Left ventricle myocardium inferior (tissue), 1 donor: ENCODE data around the gene TMEM109. TPM values are rescaled to one million over a fixed set of nuclear protein-coding genes. Genes with fewer than 3 reads are reported as not detected.

Experiments used
- DNase-seq: peaks from one replicate; pipeline ENCODE4 v3.0.0-alpha.2; 2020
- H3K27ac ChIP-seq: fragments of 200-600 bp; replicated peaks from 2 replicates; pipeline ENCODE4 v1.8.0; 2021
- H3K27me3 ChIP-seq: fragments of 200-600 bp; 2 replicates; pipeline ENCODE4 v1.8.0; 2021; ENCODE audit warnings: low read depth
- H3K36me3 ChIP-seq: fragments of 200-600 bp; 2 replicates; pipeline ENCODE4 v1.8.0; 2021
- H3K4me1 ChIP-seq: fragments of 200-600 bp; 2 replicates; pipeline ENCODE4 v1.8.0; 2021
- H3K4me3 ChIP-seq: fragments of 200-600 bp; 2 replicates; pipeline ENCODE4 v1.8.0; 2021; ENCODE audit warnings: mild to moderate bottlenecking, moderate library complexity
- H3K9me3 ChIP-seq: fragments of 200-600 bp; replicated peaks from 2 replicates; pipeline ENCODE4 v1.8.0; 2021
- CTCF ChIP-seq: fragments of 200-600 bp; IDR thresholded peaks from 2 replicates; pipeline ENCODE4 v1.8.0; 2021; ENCODE audit warnings: antibody characterized with exemption, mild to moderate bottlenecking, borderline replicate concordance
- intact Hi-C: fragments of 100-400 bp; cut with micrococcal nuclease; formaldehyde crosslinking; loops from one replicate; pipeline ENCODE4 v1.11.0; 2022
- total RNA-seq: library from RNA; stranded (reverse); fragmentation: NEBNext Ultra II Directional; extraction: Animal tissue kit (Norgen Biotek cat#: 25700); gene quantifications from one replicate; pipeline ENCODE4 v1.2.1, GENCODE V29; 2021
- donor health status: DM: no; HTN: yes; CAD: no; lungs with severe emphysema.

TMEM109 gene
- total RNA-seq, 1 donor from 2014 or later = 86.7 TPM

- no peak for DNase-seq
- no peak overlapping the region for H3K4me3 ChIP-seq
- no peak for TF ChIP-seq CTCF
- intact Hi-C loops = no loop called here
- H3K4me1 ChIP-seq = peaks cover 68% of the 10 kb centered on the region
- H3K27me3 ChIP-seq = no peaks in the 10 kb centered on the region
- peaks cover 39% of the 10 kb centered on the region for H3K36me3 ChIP-seq
- H3K27ac ChIP-seq = no peak overlapping the region
- no peaks in the 10 kb centered on the region for H3K9me3 ChIP-seq
Observed at GRCh38 chr11:60919320-60919719, 5.4 kb downstream of the TMEM109 start.

GRCh38 chr11:60919956-60920355 lies 6.0 kb downstream of the TMEM109 start:
- H3K27me3 ChIP-seq = peaks cover 6% of the 10 kb centered on the region
- DNase-seq = no peak
- no peak overlapping the region for H3K27ac ChIP-seq
- TF ChIP-seq CTCF = no peak
- H3K36me3 ChIP-seq = peaks cover 39% of the 10 kb centered on the region
- H3K4me3 ChIP-seq = no peak overlapping the region
- H3K9me3 ChIP-seq = no peaks in the 10 kb centered on the region
- intact Hi-C loops = no loop called here
- H3K4me1 ChIP-seq = peaks cover 68% of the 10 kb centered on the region

- intact Hi-C loops = no loop called here
- H3K27ac ChIP-seq = no peak overlapping the region
- no peak for TF ChIP-seq CTCF
- no peaks in the 10 kb centered on the region for H3K9me3 ChIP-seq
- peaks cover 17% of the 10 kb centered on the region for H3K27me3 ChIP-seq
- peaks cover 39% of the 10 kb centered on the region for H3K36me3 ChIP-seq
- peaks cover 65% of the 10 kb centered on the region for H3K4me1 ChIP-seq
- DNase-seq = no peak
- H3K4me3 ChIP-seq = no peak overlapping the region
Observed at GRCh38 chr11:60921259-60921658, 7.3 kb downstream of the TMEM109 start.

GRCh38 chr11:60921777-60922335 lies 7.9 kb downstream of the TMEM109 start:
- H3K4me1 ChIP-seq = peaks cover 59% of the 10 kb centered on the region
- no peaks in the 10 kb centered on the region for H3K9me3 ChIP-seq
- DNase-seq = no peak
- peaks cover 39% of the 10 kb centered on the region for H3K36me3 ChIP-seq
- H3K27ac ChIP-seq = no peak overlapping the region
- intact Hi-C loops = no loop called here
- H3K27me3 ChIP-seq = peaks cover 17% of the 10 kb centered on the region
- H3K4me3 ChIP-seq = no peak overlapping the region
- no peak for TF ChIP-seq CTCF

GRCh38 chr11:60922906-60923305 lies 8.9 kb downstream of the TMEM109 start:
- H3K4me1 ChIP-seq = peaks cover 49% of the 10 kb centered on the region
- peaks cover 28% of the 10 kb centered on the region for H3K27me3 ChIP-seq
- no peak overlapping the region for H3K27ac ChIP-seq
- DNase-seq = no peak
- no peaks in the 10 kb centered on the region for H3K9me3 ChIP-seq
- intact Hi-C loops = no loop called here
- H3K4me3 ChIP-seq = no peak overlapping the region
- peaks cover 39% of the 10 kb centered on the region for H3K36me3 ChIP-seq
- no peak for TF ChIP-seq CTCF
